Right forelimb (tissue), 1 donor: ENCODE data around the gene CLIC3.

Source experiments
- DNase-seq: peaks from one replicate; pipeline ENCODE4 v3.0.0-alpha.2; 2018

Gene CLIC3

DNA sequence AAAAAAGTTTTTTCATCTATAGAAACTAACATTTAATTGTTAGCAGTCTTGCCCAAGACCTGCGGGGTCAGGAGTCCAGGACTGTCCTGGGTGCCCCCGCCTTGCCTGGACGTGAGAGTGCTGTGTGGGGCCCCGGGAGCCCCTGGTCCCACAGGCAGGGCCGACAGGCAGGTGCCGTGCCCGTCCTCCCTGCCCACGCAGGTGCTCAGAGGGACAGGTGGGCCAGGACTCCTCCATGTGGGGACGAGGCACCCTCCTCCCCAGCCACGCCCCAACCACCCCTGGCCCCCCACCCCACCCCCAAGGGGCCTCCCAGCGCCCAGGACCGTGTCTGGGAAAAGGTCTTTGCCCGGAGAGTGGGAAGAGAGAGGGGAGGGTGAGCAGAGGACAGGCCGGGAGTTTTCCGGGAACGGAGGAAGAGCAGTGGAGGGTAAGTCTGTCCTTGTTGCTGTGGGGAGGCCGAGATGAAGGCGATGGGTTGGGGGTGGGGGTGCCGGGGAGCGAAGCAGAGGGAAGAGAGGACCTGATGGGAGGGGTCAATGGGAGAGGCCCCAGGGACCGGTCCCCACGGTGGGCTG is 47.0 kb downstream of the CLIC3 start:
- no peak for DNase-seq

DNA sequence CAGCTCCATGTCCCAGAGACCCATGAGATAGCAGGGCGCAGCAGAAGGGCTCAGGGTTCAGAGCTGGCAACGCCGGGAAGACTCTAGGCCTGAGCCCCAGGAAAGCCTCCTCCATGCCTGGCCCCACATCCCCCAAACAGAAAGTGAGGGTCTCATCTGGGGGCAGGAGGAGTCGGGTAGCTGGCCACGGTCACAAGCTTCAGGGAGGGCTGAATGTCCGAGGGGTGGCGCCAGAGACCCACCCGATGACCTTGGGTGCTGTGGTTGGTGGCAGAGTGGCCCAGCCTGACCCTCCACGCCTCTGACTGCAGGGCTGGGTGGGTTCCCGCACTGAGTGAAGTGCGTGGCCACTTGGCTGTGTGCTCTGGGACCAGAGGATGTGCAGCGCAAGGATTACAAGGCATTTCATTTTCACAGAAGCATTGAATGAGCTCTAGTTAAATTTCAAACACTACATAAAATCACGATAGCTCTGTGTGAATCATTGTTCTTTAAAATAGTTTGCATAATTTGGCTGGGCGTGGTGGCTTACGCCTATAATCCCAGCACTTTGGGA is 48.3 kb downstream of the CLIC3 start:
- no peak for DNase-seq

DNA sequence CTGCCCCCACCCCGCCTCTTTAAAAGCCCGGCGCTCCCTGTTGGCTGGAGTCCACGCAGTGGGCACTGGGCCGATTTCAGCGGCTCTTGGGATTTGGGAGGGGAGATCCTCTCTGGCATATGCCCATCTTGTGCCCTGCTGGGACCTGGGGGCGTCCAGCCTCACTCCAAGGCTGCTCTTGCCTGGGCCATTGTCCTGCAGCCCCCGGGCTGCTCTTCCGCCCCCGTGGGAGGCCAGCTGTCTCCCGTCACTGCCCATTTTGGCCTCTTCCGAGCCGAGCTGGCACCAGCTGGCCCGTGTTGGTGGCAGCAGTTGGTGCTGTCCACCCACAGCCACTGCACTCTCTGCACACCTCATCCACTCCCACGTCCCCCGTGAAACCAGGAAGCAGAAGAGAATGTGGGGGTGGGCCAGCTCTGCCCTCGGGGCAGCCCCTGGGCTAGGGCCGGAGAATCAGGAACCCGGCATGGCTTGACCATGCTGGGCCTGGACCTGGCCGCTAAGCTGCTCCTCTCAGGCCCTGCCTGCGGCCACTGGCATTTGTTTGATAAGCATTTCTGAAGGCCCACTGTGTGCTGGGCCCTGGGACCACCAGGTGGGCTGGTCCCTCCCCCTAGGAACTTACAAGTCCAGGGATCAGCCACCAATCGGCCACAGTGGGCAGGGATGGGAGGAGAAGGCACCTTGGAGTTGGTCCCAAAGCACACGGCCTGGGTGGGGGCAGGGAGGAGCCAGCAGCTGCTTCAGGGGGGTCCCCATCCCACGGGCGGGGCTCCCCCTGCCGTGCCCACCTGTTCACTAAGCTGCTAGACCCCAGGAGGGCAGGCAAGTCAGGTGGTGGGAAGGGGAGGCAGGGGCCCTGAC is 49.1 kb downstream of the CLIC3 start:
- DNase-seq, result no peak

DNA sequence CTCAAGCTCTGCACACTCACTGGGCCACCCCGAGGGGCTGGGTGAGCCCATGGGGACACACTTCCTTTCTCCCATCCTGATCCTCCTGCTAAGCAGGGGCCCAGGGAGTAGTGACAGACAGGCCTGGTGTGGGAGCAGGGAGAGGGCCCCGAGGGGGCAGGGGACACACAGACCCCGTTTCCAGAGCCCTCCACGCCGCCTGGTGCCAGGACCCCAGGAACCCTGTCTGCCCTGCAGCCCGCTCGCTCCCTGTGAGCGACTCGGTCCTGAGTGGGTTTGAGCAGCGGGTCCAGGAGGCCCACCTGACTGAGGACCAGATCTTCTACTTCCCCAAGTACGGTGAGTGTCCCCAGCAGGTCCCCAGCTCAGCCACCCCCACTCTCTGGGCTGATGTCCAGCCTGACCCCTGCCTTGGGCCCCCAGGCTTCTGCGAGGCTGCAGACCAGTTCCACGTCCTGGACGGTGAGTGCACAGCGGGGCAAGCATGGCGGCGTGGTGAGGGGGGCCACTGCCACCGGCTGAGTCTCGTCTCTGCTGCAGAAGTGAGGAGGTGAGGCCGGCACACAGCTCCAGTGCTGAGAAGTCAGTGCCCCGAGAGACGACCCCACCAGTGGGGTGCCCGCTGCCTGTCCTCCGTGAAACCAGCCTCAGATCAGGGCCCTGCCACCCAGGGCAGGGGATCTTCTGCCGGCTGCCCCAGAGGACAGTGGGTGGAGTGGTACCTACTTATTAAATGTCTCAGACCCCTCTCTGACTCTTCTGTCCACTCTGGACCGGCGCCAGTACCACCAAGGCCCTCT is 49.9 kb downstream of the CLIC3 start:
- no peak for DNase-seq

DNA sequence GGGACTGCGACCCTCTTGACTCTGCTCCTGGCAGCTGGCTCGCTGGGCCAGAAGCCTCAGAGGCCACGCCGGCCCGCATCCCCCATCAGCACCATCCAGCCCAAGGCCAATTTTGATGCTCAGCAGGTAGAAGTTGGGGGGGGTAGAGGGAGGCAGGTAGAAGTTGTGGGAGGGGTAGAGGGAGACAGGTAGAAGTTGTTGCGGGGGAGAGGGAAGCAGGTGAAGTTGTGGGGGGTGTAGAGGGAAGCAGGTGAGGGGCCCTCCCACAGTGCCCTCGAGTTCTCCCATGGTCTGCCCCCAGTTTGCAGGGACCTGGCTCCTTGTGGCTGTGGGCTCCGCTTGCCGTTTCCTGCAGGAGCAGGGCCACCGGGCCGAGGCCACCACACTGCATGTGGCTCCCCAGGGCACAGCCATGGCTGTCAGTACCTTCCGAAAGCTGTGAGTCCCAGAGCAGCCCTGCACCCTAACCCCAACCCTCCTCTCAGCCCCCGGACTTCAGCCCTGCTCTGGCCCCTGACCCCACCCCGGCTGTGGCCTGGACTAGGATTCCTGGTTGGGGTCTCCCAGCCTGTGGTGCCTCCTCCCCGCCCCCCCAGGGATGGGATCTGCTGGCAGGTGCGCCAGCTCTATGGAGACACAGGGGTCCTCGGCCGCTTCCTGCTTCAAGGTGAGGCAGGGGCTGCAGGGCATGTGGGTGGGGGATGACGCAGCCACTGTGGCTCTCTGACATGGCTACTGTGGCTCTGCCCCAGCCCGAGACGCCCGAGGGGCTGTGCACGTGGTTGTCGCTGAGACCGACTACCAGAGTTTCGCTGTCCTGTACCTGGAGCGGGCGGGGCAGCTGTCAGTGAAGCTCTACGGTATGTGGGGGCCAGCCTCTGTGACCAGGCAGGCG is 50.8 kb downstream of the CLIC3 start:
- no peak for DNase-seq
